Fibroblast of lung (primary cell): Measurements from ENCODE around the gene GMNN. TPM values are rescaled to one million over a fixed set of nuclear protein-coding genes. Genes with fewer than 3 reads are reported as not detected.

Experiments used
- DNase-seq, 2 donors: peaks; one replicate each; pipeline versions ENCODE4 v3.0.0 to v3.0.0-alpha.2; 2010; ENCODE audit warnings: low read depth in 2 of 2
- H2AFZ ChIP-seq: 2 replicates; pipeline ENCODE4 v1.5.1; 2012; ENCODE audit warnings: low read length, control low read depth, inconsistent platforms
- H3K27ac ChIP-seq: 2 replicates; pipeline ENCODE4 v1.5.1; 2011; ENCODE audit warnings: low read length, control low read depth; ENCODE audit not compliant: insufficient read depth
- H3K27me3 ChIP-seq: 2 replicates; pipeline ENCODE4 v1.5.1; 2011; ENCODE audit warnings: mild to moderate bottlenecking, low read length; ENCODE audit not compliant: control insufficient read depth, insufficient read depth
- H3K36me3 ChIP-seq: 2 replicates; pipeline ENCODE4 v1.5.1; 2011; ENCODE audit warnings: low read length; ENCODE audit not compliant: control insufficient read depth, insufficient read depth
- H3K4me1 ChIP-seq: 2 replicates; pipeline ENCODE4 v1.5.1; 2011; ENCODE audit warnings: low read length; ENCODE audit not compliant: control insufficient read depth, insufficient read depth; ENCODE audit errors: extremely low read depth
- H3K4me2 ChIP-seq: 2 replicates; pipeline ENCODE4 v1.5.1; 2011; ENCODE audit warnings: low read length, control low read depth; ENCODE audit not compliant: insufficient read depth; ENCODE audit errors: extremely low read depth
- H3K4me3 ChIP-seq, 4 experiments: fragments of 200-600 bp in 1 of 4; sonication (generic) in 1 of 4; replicated peaks in 1 of 4; 2 replicates each; pipeline ENCODE4 v1.5.1; 2011 to 2016; ENCODE audit warnings: low read length in 4 of 4, low read depth in 3 of 4, mild to moderate bottlenecking in 3 of 4, control low read depth in 2 of 4, inconsistent platforms in 1 of 4, mixed read lengths in 1 of 4; ENCODE audit not compliant: insufficient read depth in 1 of 4; ENCODE audit errors: control extremely low read depth in 1 of 4
- H3K79me2 ChIP-seq: 2 replicates; pipeline ENCODE4 v1.5.1; 2012; ENCODE audit warnings: mild to moderate bottlenecking, low read length, inconsistent platforms; ENCODE audit not compliant: control insufficient read depth, insufficient read depth
- H3K9ac ChIP-seq: 2 replicates; pipeline ENCODE4 v1.5.1; 2011; ENCODE audit warnings: mild to moderate bottlenecking, low read length, control low read depth; ENCODE audit not compliant: insufficient read depth
- H3K9me3 ChIP-seq: 2 replicates; pipeline ENCODE4 v1.5.1; 2012; ENCODE audit warnings: low read depth, low read length; ENCODE audit not compliant: control insufficient read depth, insufficient read depth
- H4K20me1 ChIP-seq: 2 replicates; pipeline ENCODE4 v1.5.1; 2011; ENCODE audit warnings: low read length; ENCODE audit not compliant: control insufficient read depth, insufficient read depth; ENCODE audit errors: extremely low read depth
- CTCF ChIP-seq, 2 donors: IDR thresholded peaks in 1 of 2; conservative IDR thresholded peaks in 1 of 2; 1 replicate in 1 of 2; 2 replicates in 1 of 2; pipeline ENCODE4 v1.5.1; 2011 to 2012; ENCODE audit warnings: low read length in 2 of 2, control low read depth in 1 of 2, inconsistent platforms in 1 of 2, low read depth in 1 of 2, mild to moderate bottlenecking in 1 of 2
- EZH2 ChIP-seq: IDR thresholded peaks from 2 replicates; pipeline ENCODE4 v1.5.1; 2012; ENCODE audit warnings: low read length, control low read depth, mild to moderate bottlenecking; ENCODE audit errors: missing control alignments
- polyA plus RNA-seq, 2 donors: library from polyadenylated mRNA; depleted of rRNA in 1 of 2; stranded (reverse) in 1 of 2; unstranded in 1 of 2; fragments of >200 nt; gene quantifications; 2 replicates each; pipeline ENCODE4 v1.2.1, GENCODE V29; 2011 to 2012; ENCODE audit warnings: missing spikeins in 1 of 2
- total RNA-seq: library from RNA; depleted of rRNA; stranded (reverse); fragments of >200 nt; gene quantifications from 2 replicates; pipeline ENCODE4 v1.2.1, GENCODE V29; 2014

Gene GMNN
- total and polyA plus RNA-seq, 2 donors (not counting 1 experiment from before 2014, with no cell fraction given): 12.9 to 18.9 TPM

GRCh38 chr6:24788031-24788665, 13.4 kb downstream of the GMNN start:
- DNase-seq: peak in 1 of 2 donors; percentile 7

GRCh38 chr6:24795106-24795505, 20.4 kb downstream of the GMNN start:
- H3K4me3 ChIP-seq: no peak overlapping the region
- H3K27me3 ChIP-seq: no peaks in the 10 kb centered on the region
- peak in 1 of 2 donors; percentile 7 for DNase-seq
- H3K36me3 ChIP-seq: no peaks in the 10 kb centered on the region
- H3K4me2 ChIP-seq: no peak overlapping the region
- TF ChIP-seq EZH2 (no peak), CTCF (conservative IDR thresholded peaks at IDR 0.05 in 1 of 2, IDR thresholded peaks at IDR 0.05 in 1 of 2; ENCODE audit: low read depth in 1 of 2, low read length in 2 of 2) (no peak)
- H4K20me1 ChIP-seq: no peaks in the 10 kb centered on the region
- no peaks in the 10 kb centered on the region for H3K9me3 ChIP-seq
- no peaks in the 10 kb centered on the region for H3K79me2 ChIP-seq
- no peak overlapping the region for H3K9ac ChIP-seq
- no peaks in the 10 kb centered on the region for H3K4me1 ChIP-seq
- no peak overlapping the region for H3K27ac ChIP-seq
- no peak overlapping the region for H2AFZ ChIP-seq

More at GRCh38 chr6:24788031-24788665, 13.4 kb downstream of the GMNN start:
- Histone ChIP-seq H3K9me3 (no peaks in the 10 kb centered on the region), H3K79me2 (no peaks in the 10 kb centered on the region), H4K20me1 (no peaks in the 10 kb centered on the region), H2AFZ (no peak overlapping the region), H3K36me3 (peaks cover 3% of the 10 kb centered on the region), H3K27ac (no peak overlapping the region), H3K27me3 (no peaks in the 10 kb centered on the region), H3K4me1 (no peaks in the 10 kb centered on the region), H3K4me3 (no peak overlapping the region), H3K9ac (no peak overlapping the region), H3K4me2 (no peak overlapping the region)
- TF ChIP-seq EZH2: no peak
- TF ChIP-seq CTCF (conservative IDR thresholded peaks at IDR 0.05 in 1 of 2, IDR thresholded peaks at IDR 0.05 in 1 of 2; ENCODE audit: low read depth in 1 of 2, low read length in 2 of 2): no peak

GRCh38 chr6:24796616-24797290, 22.0 kb downstream of the GMNN start:
- no peak overlapping the region for H3K4me2 ChIP-seq
- peak in 1 of 2 donors; percentile 32 for DNase-seq
- H3K79me2 ChIP-seq: no peaks in the 10 kb centered on the region
- H3K4me1 ChIP-seq: no peaks in the 10 kb centered on the region
- H3K9me3 ChIP-seq: no peaks in the 10 kb centered on the region
- TF ChIP-seq EZH2: no peak
- TF ChIP-seq CTCF (conservative IDR thresholded peaks at IDR 0.05 in 1 of 2, IDR thresholded peaks at IDR 0.05 in 1 of 2; ENCODE audit: low read depth in 1 of 2, low read length in 2 of 2): no peak
- H3K4me3 ChIP-seq: no peak overlapping the region
- H2AFZ ChIP-seq: no peak overlapping the region
- no peaks in the 10 kb centered on the region for H3K36me3 ChIP-seq
- no peak overlapping the region for H3K9ac ChIP-seq
- H3K27ac ChIP-seq: no peak overlapping the region
- H4K20me1 ChIP-seq: no peaks in the 10 kb centered on the region
- H3K27me3 ChIP-seq: no peaks in the 10 kb centered on the region
